HT-29 (cell line): ENCODE data around the gene ARHGAP24. TPM values are rescaled to one million over a fixed set of nuclear protein-coding genes. Genes with fewer than 3 reads are reported as not detected.
"Not testable (repeated sequence)": the region's sequence is repeated elsewhere in the genome, so short reads cannot be mapped to it uniquely, and the experiment has no call there.

Experiments
- DNase-seq: peaks from one replicate; pipeline ENCODE4 v3.0.0-alpha.2; 2015; ENCODE audit warnings: low spot score
- total RNA-seq: library from RNA; depleted of rRNA; stranded (reverse); fragments of >200 nt; shearing (Covaris generic); gene quantifications from 2 replicates; pipeline ENCODE4 v1.2.3, GENCODE V29; 2014

Gene ARHGAP24
- total RNA-seq, 1 experiment from 2014 or later = 1.0 TPM

GRCh38 chr4:85909851-85910250 lies 434.9 kb downstream of the ARHGAP24 start:
- no peak for DNase-seq

- DNase-seq = no peak
Observed at GRCh38 chr4:85910985-85911384, 436.0 kb downstream of the ARHGAP24 start.

GRCh38 chr4:85913931-85914694 lies 439.2 kb downstream of the ARHGAP24 start:
- peak; percentile 5 for DNase-seq

DNA sequence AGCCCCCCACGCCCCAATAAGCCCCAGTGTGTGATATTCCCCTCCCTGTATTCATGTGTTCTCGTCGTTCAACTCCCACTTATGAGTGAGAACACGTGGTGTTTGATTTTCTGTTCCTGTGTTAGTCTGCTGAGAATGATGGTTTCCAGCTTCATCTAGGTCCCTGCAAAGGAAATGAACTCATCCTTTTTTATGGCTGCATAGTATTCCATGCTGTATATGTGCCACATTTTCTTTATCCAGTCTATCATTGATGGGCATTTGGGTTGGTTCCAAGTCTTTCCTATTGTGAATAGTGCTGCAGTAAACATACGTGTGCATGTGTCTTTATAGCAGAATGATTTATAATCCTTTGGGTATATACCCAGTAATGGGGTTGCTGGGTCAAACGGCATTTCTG lies 440.6 kb downstream of the ARHGAP24 start:
- not testable (repeated sequence) for DNase-seq

DNA sequence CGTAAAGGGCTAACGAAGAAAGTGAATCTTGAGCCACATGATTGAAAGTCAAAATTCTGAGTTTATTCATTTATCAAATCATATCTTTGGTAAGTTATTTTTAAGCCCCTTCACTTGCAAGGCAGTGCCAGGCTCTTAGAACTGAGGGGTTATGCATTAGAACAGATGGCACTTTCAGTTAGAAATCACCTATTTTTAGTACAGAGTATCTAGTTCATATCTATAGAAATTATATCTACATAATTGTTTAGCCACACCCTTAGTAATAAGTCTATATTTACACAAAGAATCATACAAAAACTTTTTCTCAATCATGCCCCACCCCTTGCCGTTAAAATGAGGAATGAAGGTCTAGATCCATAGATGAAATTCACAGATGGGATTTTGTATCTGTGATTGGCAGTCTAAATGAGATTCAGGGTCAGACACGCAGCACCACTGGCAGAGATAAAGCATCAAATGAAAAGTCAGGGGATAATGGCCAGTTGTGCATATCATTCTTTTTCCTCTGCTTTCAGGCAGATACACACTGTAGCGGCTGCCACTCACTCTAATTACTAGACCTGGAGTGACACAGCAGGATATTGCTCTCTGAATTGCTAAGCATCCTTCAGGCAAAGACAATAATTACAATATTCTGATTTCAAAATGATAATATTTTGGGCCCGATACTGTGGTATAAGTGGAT lies 444.4 kb downstream of the ARHGAP24 start:
- DNase-seq = no peak

DNA sequence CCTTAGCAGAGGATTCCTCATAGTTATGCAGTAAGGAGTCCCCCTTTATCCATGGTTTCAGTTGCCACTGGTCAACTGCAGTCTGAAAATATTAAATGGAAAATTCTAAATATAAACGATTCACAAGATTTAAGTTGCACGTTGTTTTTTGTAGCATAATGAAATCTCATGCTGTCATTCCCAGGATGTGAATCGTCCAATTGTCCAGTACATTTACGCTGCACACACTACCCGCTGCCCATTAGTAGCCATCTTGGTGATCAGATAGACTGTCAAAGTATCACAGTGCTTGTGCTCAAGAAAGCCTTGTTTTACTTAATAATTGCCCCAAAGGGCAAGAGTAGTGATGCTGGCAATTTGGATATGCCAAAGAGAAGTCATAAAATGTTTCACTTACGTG lies 450.1 kb downstream of the ARHGAP24 start:
- DNase-seq = no peak

- DNase-seq = peak; percentile 59
Observed at GRCh38 chr4:85928775-85929591, 454.0 kb downstream of the ARHGAP24 start.

DNA sequence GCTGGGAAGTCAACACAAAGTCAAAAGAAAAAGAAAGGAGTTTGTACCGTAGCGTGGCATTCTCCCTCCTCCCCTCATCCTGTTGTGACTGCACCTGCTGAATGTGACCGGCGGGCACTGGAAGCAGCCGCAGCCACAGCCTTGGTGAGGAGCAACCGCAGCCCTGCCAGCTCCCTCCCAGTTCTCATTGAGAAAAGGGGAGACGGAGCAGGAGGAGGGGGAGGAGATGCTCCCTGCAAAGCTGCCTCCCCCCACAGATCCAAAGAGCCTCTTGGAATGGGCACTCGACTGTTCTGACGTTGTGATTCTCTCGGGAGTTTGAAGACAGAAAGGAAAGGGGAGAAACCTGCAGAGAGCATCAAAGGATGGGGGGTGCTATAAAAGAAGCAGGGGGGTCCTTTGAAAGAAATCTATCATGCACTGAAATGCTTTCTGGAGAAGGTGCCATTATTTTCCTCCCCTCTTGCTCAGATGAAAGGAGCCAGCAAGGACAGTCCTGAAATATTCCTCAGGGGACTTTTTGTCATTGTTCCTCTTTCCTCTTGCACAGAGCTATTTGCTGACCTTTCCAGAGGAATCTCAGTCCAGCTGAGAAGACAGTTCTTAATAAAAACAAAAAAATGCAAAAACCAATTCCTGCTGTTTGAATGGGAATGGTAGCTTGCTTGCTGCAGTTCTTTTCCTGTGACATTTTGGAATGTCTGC lies 455.2 kb downstream of the ARHGAP24 start:
- peak; percentile 13 for DNase-seq

GRCh38 chr4:85932500-85933290 lies 457.7 kb downstream of the ARHGAP24 start:
- no peak for DNase-seq

DNA sequence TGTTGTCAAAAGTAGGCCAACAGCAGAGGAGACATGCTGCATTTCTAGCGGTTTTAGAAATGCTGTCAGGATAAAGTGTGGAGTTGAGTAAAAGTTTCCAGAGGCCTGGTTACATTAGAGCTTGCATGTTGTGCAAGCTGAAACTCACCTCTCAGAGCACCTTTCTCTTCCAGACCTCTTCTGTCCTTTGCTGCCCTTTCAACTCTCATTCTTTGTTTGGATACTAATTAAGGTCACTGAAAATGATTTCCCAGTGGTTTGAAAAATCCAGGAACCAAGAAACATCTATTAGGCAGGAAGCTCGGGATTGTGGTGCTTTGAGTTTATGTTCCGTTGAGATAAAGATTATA lies 458.3 kb downstream of the ARHGAP24 start:
- DNase-seq = no peak

- DNase-seq = peak; percentile 31
Observed at GRCh38 chr4:85937507-85937906, 462.6 kb downstream of the ARHGAP24 start.

GRCh38 chr4:85938062-85938461 lies 463.1 kb downstream of the ARHGAP24 start:
- peak; percentile 44 for DNase-seq

GRCh38 chr4:85938902-85939301 lies 464.0 kb downstream of the ARHGAP24 start:
- no peak for DNase-seq

GRCh38 chr4:85939595-85939994 lies 464.6 kb downstream of the ARHGAP24 start:
- DNase-seq = no peak

GRCh38 chr4:85940151-85940550 lies 465.2 kb downstream of the ARHGAP24 start:
- DNase-seq = no peak

DNA sequence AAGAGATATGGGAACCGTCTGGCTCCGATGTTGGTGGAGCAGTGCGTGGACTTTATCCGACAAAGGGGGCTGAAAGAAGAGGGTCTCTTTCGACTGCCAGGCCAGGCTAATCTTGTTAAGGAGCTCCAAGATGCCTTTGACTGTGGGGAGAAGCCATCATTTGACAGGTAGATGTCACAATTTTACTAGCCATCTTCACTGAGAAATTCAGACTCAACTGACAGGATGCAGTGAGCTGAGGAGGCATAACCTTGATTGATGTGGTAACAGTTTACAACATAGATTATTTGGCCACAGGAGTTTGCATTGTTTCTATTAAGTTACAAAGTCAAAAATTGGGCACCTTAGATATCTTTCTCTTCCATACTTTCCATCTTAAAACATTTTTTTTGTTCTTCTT lies 467.2 kb downstream of the ARHGAP24 start:
- no peak for DNase-seq

GRCh38 chr4:85946821-85947220 lies 471.9 kb downstream of the ARHGAP24 start:
- DNase-seq = no peak

DNA sequence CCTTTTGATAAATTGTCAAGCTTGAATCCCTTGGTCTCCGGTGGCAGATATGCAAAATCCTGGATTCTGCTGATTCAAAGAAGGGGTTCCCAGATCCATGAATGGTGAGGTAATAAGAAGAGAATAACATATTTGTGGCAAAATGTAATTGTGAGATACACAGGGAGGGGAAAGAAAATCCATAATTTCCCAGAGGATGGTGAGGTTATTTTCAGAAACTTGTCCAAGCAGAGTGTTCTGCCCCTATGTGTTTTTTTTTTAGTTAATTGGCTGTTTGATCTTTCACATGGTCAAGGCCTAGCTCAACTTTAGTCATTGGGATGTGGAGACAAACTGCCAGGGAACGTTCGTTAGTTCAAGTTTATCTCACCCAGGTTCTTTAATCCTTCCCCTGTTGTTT lies 476.1 kb downstream of the ARHGAP24 start:
- no peak for DNase-seq

- DNase-seq = no peak
Observed at GRCh38 chr4:85952528-85952927, 477.6 kb downstream of the ARHGAP24 start.

DNA sequence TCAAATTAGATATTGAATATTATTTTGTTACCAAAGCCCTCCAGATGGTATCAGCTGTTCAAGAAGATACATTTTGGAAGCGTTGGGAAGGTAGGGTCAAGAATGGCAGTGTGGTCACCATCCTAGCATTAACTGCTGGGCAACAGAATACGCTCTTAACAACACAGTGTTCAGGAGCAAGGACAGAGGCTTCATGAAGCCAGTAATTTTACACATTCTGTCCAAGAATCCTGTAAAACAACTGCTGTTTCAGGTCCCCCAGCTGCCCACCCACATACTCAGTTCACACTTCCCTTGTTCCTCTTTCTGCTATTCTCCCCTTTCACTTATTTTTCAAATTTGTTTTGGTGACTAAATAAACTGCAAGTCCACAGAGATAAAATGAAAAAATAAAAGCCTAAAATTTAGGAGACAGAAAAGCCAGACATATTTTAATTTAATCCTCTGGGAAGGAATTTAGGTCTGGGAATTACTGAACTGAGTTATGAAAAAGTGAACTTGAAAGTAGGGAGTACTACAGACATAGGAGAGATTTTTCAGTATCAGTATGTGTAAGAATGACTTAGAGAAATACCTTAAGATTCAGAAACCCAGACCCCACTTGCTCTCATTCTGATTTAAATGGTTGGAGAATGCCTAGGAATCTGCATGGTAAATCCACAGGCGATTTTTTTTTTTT lies 478.2 kb downstream of the ARHGAP24 start:
- DNase-seq = no peak
